ENCODE data around the gene TGFA. TPM values are rescaled to one million over a fixed set of nuclear protein-coding genes. Genes with fewer than 3 reads are reported as not detected.

TGFA gene
- total RNA-seq, 1 experiment from 2014 or later = 7.8 TPM

GRCh38 chr2:70541481-70542020 lies 12.1 kb downstream of the TGFA start:
- no peak overlapping the region for H3K27ac ChIP-seq
- 0 out of 2 replicates have a peak, but pooled peaks cover 7% of the 10 kb centered on the region for H3K4me1 ChIP-seq
- no peak overlapping the region for H3K4me3 ChIP-seq
- DNase-seq = peak in 1 of 2 experiments; percentile 50
- no peaks in the 10 kb centered on the region for H3K27me3 ChIP-seq
- H3K36me3 ChIP-seq = no peaks in the 10 kb centered on the region
- H3K9me3 ChIP-seq (replicated peaks) = peaks cover 1% of the 10 kb centered on the region; the same call in 1 of the 2 replicates

GRCh38 chr2:70537840-70538239 lies 15.8 kb downstream of the TGFA start:
- no peaks in the 10 kb centered on the region for H3K27me3 ChIP-seq
- no peak overlapping the region for H3K4me3 ChIP-seq
- H3K9me3 ChIP-seq (replicated peaks) = peaks cover 7% of the 10 kb centered on the region; the same call in 1 of the 2 replicates
- H3K27ac ChIP-seq = no peak overlapping the region
- 0 out of 2 replicates have a peak, but pooled peaks cover 7% of the 10 kb centered on the region for H3K4me1 ChIP-seq
- no peaks in the 10 kb centered on the region for H3K36me3 ChIP-seq
- DNase-seq = no peak

DNA sequence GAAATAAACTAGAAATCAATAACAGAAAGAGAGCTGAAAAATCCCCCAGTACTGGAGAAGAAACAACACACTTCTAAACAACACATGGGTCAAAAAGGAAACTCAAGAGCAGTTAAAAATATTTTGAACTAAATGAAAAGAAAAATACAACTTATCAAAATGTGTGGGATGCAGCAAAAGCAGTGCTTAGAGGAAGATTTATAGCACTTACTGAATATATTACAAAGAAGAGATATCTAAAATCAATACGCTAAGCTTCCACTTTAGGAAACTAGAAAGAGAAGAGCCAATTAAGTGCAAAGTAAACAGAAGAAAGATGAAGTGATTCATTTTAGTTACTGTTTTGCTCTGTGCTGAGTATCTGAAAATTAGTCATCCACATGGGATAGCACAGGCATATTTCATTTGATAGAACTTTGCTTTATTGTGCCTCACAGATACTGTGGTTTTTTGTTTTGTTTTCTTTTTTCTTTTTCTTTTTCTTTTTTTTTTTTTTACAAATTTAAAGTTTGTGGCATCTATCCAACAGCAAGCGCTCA lies 17.0 kb downstream of the TGFA start:
- Histone ChIP-seq H3K4me1 (0 out of 2 replicates have a peak, but pooled peaks cover 3% of the 10 kb centered on the region), H3K4me3 (no peak overlapping the region), H3K9me3 (replicated peaks) (peaks cover 7% of the 10 kb centered on the region; the same call in 1 of the 2 replicates), H3K27ac (no peak overlapping the region), H3K36me3 (no peaks in the 10 kb centered on the region), H3K27me3 (no peaks in the 10 kb centered on the region)
- DNase-seq = no peak

- no peak overlapping the region for H3K4me3 ChIP-seq
- no peaks in the 10 kb centered on the region for H3K36me3 ChIP-seq
- H3K4me1 ChIP-seq = no peaks in the 10 kb centered on the region
- no peaks in the 10 kb centered on the region for H3K27me3 ChIP-seq
- H3K27ac ChIP-seq = no peak overlapping the region
- peaks cover 7% of the 10 kb centered on the region; the same call in 1 of the 2 replicates for H3K9me3 ChIP-seq (replicated peaks)
- no peak for DNase-seq
These were observed 18.1 kb downstream of the TGFA start for GRCh38 chr2:70535573-70535972.

DNA sequence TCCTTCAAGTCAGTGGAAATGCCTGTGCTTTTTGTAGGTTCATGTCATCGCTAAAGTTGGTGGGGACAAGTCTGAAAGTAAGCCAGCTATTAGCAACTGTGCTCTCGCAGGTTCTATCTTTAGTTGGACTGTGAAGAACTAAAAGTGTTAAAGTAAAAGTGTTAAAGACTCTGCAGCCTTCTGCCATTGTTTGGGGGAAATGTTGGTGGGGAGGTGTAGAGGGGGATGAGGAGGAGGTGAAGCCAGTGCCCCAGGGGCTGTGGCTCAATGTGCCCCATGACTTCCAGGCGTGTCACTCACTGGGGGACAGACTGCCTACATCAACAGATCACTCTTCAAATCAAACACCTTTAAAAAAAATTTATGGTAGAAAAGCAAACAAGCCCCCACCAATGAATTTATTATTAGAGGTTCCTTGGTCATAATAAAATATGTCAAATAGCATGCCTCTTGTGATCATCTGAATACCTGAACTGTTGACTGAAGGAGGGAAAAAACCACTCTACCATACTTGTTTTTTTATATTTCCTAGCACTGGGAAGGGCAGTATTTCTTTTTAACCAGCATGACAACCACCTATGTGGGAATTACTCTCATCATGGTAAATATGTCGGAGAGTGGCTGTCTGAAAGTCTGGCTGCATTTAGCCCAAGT lies 19.3 kb downstream of the TGFA start:
- DNase-seq = no peak
- Histone ChIP-seq H3K4me3 (no peak overlapping the region), H3K27ac (no peak overlapping the region), H3K9me3 (replicated peaks) (peaks cover 7% of the 10 kb centered on the region; the same call in 1 of the 2 replicates), H3K4me1 (no peaks in the 10 kb centered on the region), H3K36me3 (no peaks in the 10 kb centered on the region), H3K27me3 (no peaks in the 10 kb centered on the region)

GRCh38 chr2:70532244-70532935 lies 21.2 kb downstream of the TGFA start:
- no peak for DNase-seq
- H3K36me3 ChIP-seq = no peaks in the 10 kb centered on the region

DNA sequence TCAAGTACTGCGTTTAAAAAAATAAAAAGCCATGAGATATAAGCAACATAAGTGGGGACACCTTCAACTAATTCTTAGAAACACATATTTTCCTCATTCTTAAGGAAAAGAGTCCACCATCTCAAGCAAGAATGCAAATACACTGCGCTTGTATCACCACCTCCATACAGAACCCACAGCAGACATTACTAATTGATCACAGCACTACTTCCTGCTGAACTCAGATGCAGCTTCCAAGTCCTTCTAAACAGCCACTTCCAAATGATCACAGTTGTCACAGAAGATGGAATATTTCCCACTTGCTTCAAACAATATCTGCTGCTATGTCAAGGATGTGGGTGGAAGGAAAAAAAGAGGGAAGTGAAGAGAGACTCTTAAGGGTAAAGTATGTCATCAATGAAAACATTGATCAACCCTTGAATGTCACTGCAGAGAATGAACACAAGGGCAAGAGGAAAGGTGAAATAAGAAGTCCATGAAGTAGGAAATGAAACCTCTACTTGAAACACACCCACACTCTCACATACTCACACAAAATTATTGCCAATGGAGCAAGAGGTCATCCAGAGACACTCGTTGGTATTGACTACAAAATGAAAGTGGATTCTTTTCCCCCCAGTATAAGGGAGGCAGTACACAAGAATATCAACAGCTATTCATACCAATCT lies 22.1 kb downstream of the TGFA start:
- Histone ChIP-seq H3K4me1 (no peaks in the 10 kb centered on the region), H3K9me3 (replicated peaks) (peaks cover 5% of the 10 kb centered on the region; the same call in 1 of the 2 replicates), H3K27me3 (no peaks in the 10 kb centered on the region), H3K36me3 (no peaks in the 10 kb centered on the region), H3K4me3 (no peak overlapping the region), H3K27ac (no peak overlapping the region)
- DNase-seq = no peak

More at GRCh38 chr2:70532244-70532935, 21.2 kb downstream of the TGFA start:
- H3K4me1 ChIP-seq = no peaks in the 10 kb centered on the region
- no peak overlapping the region for H3K27ac ChIP-seq
- H3K9me3 ChIP-seq (replicated peaks) = peaks cover 7% of the 10 kb centered on the region; the same call in 1 of the 2 replicates
- H3K27me3 ChIP-seq = no peaks in the 10 kb centered on the region
- H3K4me3 ChIP-seq = no peak overlapping the region

- Histone ChIP-seq H3K36me3 (no peaks in the 10 kb centered on the region), H3K27me3 (no peaks in the 10 kb centered on the region), H3K4me1 (no peaks in the 10 kb centered on the region), H3K9me3 (replicated peaks) (no peaks in the 10 kb centered on the region), H3K4me3 (no peak overlapping the region), H3K27ac (no peak overlapping the region)
- DNase-seq = no peak
These were observed 24.0 kb downstream of the TGFA start for GRCh38 chr2:70529610-70530009.

DNA sequence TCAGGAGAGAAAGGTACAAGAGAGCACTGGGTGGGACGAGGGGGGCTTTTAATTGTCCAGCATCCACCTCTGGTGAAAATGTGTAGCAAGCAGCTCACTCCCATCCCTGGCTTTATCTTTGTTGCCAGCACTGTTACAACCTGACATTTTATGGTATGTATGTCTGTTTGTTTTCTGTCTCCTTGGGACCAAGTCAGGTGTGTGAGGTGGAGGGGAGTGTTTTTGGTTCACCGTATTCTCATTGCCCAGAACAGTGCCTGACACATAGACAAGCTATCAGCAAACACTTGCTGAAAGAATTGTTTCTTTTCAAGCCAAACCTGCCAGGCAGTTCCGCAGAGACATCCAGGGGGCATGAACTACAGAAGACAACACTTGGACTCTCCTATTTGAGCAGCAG lies 24.7 kb downstream of the TGFA start:
- DNase-seq = no peak
- no peak overlapping the region for H3K4me3 ChIP-seq
- no peaks in the 10 kb centered on the region for H3K9me3 ChIP-seq (replicated peaks)
- no peaks in the 10 kb centered on the region for H3K36me3 ChIP-seq
- no peak overlapping the region for H3K27ac ChIP-seq
- no peaks in the 10 kb centered on the region for H3K4me1 ChIP-seq
- no peaks in the 10 kb centered on the region for H3K27me3 ChIP-seq

GRCh38 chr2:70528276-70528675 lies 25.4 kb downstream of the TGFA start:
- H3K27me3 ChIP-seq = no peaks in the 10 kb centered on the region
- H3K27ac ChIP-seq = no peak overlapping the region
- no peak for DNase-seq
- H3K9me3 ChIP-seq (replicated peaks) = no peaks in the 10 kb centered on the region
- H3K36me3 ChIP-seq = no peaks in the 10 kb centered on the region
- no peak overlapping the region for H3K4me3 ChIP-seq
- H3K4me1 ChIP-seq = no peaks in the 10 kb centered on the region

DNA sequence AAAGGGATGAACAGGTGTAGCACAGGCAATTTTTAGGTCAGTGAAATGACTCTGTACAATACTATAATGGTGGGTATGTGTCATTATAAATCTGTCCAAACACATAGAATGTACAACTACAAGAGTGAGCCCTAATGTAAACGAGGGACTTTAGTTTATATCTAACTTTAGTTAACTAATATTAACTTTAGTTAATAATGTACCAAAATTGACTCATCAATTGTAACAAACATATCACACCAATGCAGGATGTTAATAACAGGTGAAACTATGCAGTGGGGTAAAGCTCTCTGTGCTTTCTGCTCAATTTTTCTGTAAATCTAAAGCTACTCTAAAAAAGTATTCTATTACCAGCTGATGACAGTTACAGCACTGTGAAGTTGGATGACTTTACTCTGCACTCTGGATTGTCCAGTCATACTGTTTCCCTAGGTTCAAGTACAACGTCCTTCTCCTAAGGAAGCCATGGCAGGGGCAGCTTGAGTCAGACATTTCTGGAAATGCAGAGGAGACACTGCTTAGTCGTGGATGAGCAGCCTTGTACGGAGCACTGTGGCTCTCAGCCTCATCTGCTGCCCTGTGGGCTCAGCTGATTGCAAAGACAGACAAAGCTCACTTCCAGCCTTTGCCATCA lies 26.1 kb downstream of the TGFA start:
- H3K9me3 ChIP-seq (replicated peaks) = no peaks in the 10 kb centered on the region

GRCh38 chr2:70526126-70526525 lies 27.5 kb downstream of the TGFA start:
- Histone ChIP-seq H3K9me3 (replicated peaks) (no peaks in the 10 kb centered on the region), H3K27me3 (no peaks in the 10 kb centered on the region), H3K4me1 (no peaks in the 10 kb centered on the region), H3K27ac (no peak overlapping the region), H3K36me3 (no peaks in the 10 kb centered on the region), H3K4me3 (no peak overlapping the region)
- no peak for DNase-seq

More for the DNA sequence above, 26.1 kb downstream of the TGFA start:
- H3K36me3 ChIP-seq = no peaks in the 10 kb centered on the region
- no peak for DNase-seq
- no peaks in the 10 kb centered on the region for H3K27me3 ChIP-seq
- H3K27ac ChIP-seq = no peak overlapping the region
- no peaks in the 10 kb centered on the region for H3K4me1 ChIP-seq
- no peak overlapping the region for H3K4me3 ChIP-seq

GRCh38 chr2:70525032-70525431 lies 28.6 kb downstream of the TGFA start:
- no peak overlapping the region for H3K4me3 ChIP-seq
- no peak overlapping the region for H3K27ac ChIP-seq
- DNase-seq = no peak
- H3K27me3 ChIP-seq = no peaks in the 10 kb centered on the region
- no peaks in the 10 kb centered on the region for H3K4me1 ChIP-seq
- H3K36me3 ChIP-seq = no peaks in the 10 kb centered on the region
- H3K9me3 ChIP-seq (replicated peaks) = no peaks in the 10 kb centered on the region
